K562 (cell line): ENCODE data around the gene CCDC106. TPM values are rescaled to one million over a fixed set of nuclear protein-coding genes. Genes with fewer than 3 reads are reported as not detected.

Experiments used
- ARHGAP35 ChIP-seq: fragments of 450-650 bp; IDR thresholded peaks from 2 replicates; pipeline ENCODE4 v1.6.1; 2018; ENCODE audit not compliant: partially characterized antibody
- BHLHE40 ChIP-seq: IDR thresholded peaks from 2 replicates; pipeline ENCODE4 v1.6.1; 2011; ENCODE audit warnings: low read length, improper control_type of control experiment
- CC2D1A ChIP-seq: fragments of 450-650 bp; IDR thresholded peaks from 2 replicates; pipeline ENCODE4 v1.6.1; 2017; ENCODE audit warnings: mild to moderate bottlenecking
- CCNT2 ChIP-seq: IDR thresholded peaks from 2 replicates; pipeline ENCODE4 v1.6.1; 2011; ENCODE audit warnings: borderline replicate concordance, low read depth, mild to moderate bottlenecking, moderate library complexity, mixed read lengths, low read length; ENCODE audit not compliant: insufficient read length; ENCODE audit errors: extremely low read depth
- CHCHD3 ChIP-seq: fragments of 250-450 bp; sonication (Bioruptor Pico); IDR thresholded peaks from 2 replicates; pipeline ENCODE4 v2.1.2; 2022; ENCODE audit warnings: mild to moderate bottlenecking
- CREBBP ChIP-seq: IDR thresholded peaks from one replicate; pipeline ENCODE4 v1.6.1; 2012; ENCODE audit warnings: low read depth, mild to moderate bottlenecking, control low read depth, inconsistent platforms, low read length
- DDX20 ChIP-seq: fragments of 450-650 bp; IDR thresholded peaks from 2 replicates; pipeline ENCODE4 v1.6.1; 2016; ENCODE audit warnings: missing genetic modification characterization, low read depth, mild to moderate bottlenecking, missing compliant biosample characterization, moderate library complexity
- NKRF ChIP-seq: fragments of 450-650 bp; IDR thresholded peaks from 2 replicates; pipeline ENCODE4 v1.6.1; 2016; ENCODE audit warnings: borderline replicate concordance
- PPARD ChIP-seq: fragments of 250-450 bp; sonication (Bioruptor Pico); IDR thresholded peaks from 2 replicates; pipeline ENCODE4 v1.8.0; 2022; ENCODE audit warnings: inconsistent platforms, mild to moderate bottlenecking, moderate library complexity
- PRDM10 ChIP-seq: fragments of 450-650 bp; IDR thresholded peaks from 2 replicates; pipeline ENCODE4 v1.6.1; 2018; ENCODE audit not compliant: partially characterized antibody
- SETDB1 ChIP-seq: IDR thresholded peaks from one replicate; pipeline ENCODE4 v1.6.1; 2012; ENCODE audit warnings: low read length, control low read depth, inconsistent platforms
- SREBF1 ChIP-seq: fragments of 150-350 bp; IDR thresholded peaks from 2 replicates; pipeline ENCODE4 v1.6.1; 2014; ENCODE audit warnings: antibody characterized with exemption, low read depth, low read length, borderline replicate concordance
- SRF ChIP-seq, 2 experiments: fragments of 250-450, 450-650 bp in 1 of 2; sonication (Bioruptor Pico) in 1 of 2; sonication (generic) in 1 of 2; formaldehyde crosslinking; IDR thresholded peaks; 2 replicates each; pipeline versions ENCODE4 v1.5.0 to v1.5.1; 2020 to 2022; ENCODE audit warnings: mild to moderate bottlenecking in 1 of 2, missing genetic modification reagents in 1 of 2
- ZBED1 ChIP-seq: IDR thresholded peaks from 2 replicates; pipeline ENCODE4 v1.6.1; 2014
- ZNF3 ChIP-seq: fragments of 250-450 bp; sonication (Bioruptor Pico); IDR thresholded peaks from 2 replicates; pipeline ENCODE4 v1.5.0; 2021; ENCODE audit warnings: mild to moderate bottlenecking, moderate library complexity
- ZNF57 ChIP-seq: fragments of 450-650 bp; formaldehyde crosslinking; IDR thresholded peaks from 2 replicates; pipeline ENCODE4 v1.4.0; 2020; ENCODE audit warnings: mild to moderate bottlenecking, moderate library complexity
- polyA plus RNA-seq, 8 experiments: library from polyadenylated mRNA; depleted of rRNA in 4 of 8; stranded (reverse) in 5 of 8; unstranded in 3 of 8; fragments of >200 nt; fragmentation: Nextera tagmentation in 2 of 8; fragmentation: Illumina TruSeq in 1 of 8; extraction: Ambion mirVana in 2 of 8; extraction: Trizol in 1 of 8; gene quantifications; 2 replicates each; pipeline versions ENCODE4 v1.2.1 to v1.2.3, GENCODE V29; 2011 to 2014; ENCODE audit warnings: inconsistent platforms in 1 of 8, missing spikeins in 1 of 8
- total RNA-seq, 7 experiments: library from RNA; depleted of rRNA in 6 of 7; stranded (reverse); fragments of >200 nt in 6 of 7; fragmentation: Illumina TruSeq in 2 of 7; extraction: Trizol in 2 of 7; gene quantifications; 2 replicates each; pipeline versions ENCODE4 v1.2.1 to v1.2.3, GENCODE V29; 2011 to 2021; ENCODE audit warnings: low replicate concordance in 1 of 7
- TF ChIP-seq, protein P1 (sequence below): sonication (generic); formaldehyde crosslinking; IDR thresholded peaks from 2 replicates; pipeline ENCODE4 v1.8.0; 2022; ENCODE audit warnings: mild to moderate bottlenecking, low read depth, missing genetic modification reagents
- TF ChIP-seq, protein P2 (sequence below): sonication (generic); formaldehyde crosslinking; IDR thresholded peaks from 2 replicates; pipeline ENCODE4 v1.8.1; 2023; ENCODE audit warnings: mild to moderate bottlenecking, missing genetic modification reagents, moderate library complexity
- TF ChIP-seq, protein P3 (sequence below): fragments of 450-650 bp; formaldehyde crosslinking; IDR thresholded peaks from 2 replicates; pipeline ENCODE4 v1.4.0; 2020; ENCODE audit warnings: mild to moderate bottlenecking, moderate library complexity

CCDC106 gene
- total and polyA plus RNA-seq, 9 of the 15 experiments (the other 6 are each of a cell fraction or from before 2014, with no cell fraction given), result 0.10 to 27.5 (median 15.0) TPM; not detected in 1

DNA sequence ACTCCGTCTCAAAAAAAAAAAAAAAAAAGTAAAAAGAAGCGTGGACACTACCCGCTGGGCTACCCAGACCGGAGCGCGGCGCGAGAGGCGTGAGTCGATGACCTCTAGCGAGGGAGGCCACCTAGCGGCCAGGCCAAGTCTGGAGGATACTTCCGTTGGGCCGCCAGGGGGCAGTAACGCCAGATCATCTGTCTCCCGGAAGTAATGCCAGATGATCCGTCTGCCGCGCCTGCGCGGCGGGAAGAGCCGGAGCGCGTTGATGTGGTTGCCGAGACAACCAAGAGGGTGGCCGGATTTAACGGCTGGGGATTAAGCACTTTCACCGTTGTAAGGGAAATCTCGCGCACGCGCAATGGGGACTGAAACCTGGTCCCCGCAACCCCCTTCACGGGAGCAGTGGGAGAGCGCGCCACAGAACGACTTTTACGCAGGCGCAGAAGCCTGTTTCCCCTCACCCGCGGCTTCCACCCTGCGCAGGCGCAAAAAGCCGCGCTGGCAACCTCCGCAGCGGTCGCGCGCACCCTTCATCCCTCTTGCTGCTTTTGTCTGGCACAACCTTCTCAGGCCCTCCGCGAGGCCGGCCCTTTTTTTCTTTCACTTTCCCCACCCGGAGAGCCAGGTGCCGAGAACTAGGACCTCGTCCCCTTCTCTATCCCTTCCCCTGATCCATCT is 5.8 kb downstream of the CCDC106 start (continued):
- TF ChIP-seq CCNT2 (peak; percentile 35), DDX20 (tag) (no peak), SRF (CRISPR knock-in tag; IDR thresholded peaks at IDR 0.05) (peak in 1 of 2 experiments; percentile 11; a peak in 1 of 4 replicates), PRDM10 (peak; percentile 85), CHCHD3 (no peak), ZNF3 (CRISPR knock-in tag) (no peak), SREBF1 (no peak), CREBBP (no peak), CC2D1A (peak; percentile 73; the same call in 1 of the 2 replicates), ZNF57 (CRISPR knock-in tag) (no peak), ARHGAP35 (no peak), ZBED1 (no peak), NKRF (peak; percentile 30; the same call in 1 of the 2 replicates), PPARD (CRISPR knock-in tag) (no peak), SETDB1 (no peak), BHLHE40 (peak; percentile 67)
- TF ChIP-seq, protein P1, sequence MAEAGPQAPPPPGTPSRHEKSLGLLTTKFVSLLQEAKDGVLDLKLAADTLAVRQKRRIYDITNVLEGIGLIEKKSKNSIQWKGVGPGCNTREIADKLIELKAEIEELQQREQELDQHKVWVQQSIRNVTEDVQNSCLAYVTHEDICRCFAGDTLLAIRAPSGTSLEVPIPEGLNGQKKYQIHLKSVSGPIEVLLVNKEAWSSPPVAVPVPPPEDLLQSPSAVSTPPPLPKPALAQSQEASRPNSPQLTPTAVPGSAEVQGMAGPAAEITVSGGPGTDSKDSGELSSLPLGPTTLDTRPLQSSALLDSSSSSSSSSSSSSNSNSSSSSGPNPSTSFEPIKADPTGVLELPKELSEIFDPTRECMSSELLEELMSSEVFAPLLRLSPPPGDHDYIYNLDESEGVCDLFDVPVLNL (CRISPR knock-in tag), result no peak
- TF ChIP-seq, protein P2, sequence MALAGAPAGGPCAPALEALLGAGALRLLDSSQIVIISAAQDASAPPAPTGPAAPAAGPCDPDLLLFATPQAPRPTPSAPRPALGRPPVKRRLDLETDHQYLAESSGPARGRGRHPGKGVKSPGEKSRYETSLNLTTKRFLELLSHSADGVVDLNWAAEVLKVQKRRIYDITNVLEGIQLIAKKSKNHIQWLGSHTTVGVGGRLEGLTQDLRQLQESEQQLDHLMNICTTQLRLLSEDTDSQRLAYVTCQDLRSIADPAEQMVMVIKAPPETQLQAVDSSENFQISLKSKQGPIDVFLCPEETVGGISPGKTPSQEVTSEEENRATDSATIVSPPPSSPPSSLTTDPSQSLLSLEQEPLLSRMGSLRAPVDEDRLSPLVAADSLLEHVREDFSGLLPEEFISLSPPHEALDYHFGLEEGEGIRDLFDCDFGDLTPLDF (CRISPR knock-in tag), result 0 out of 2 replicates have a peak, but pooled peaks have one; percentile 69
- TF ChIP-seq, protein P3, sequence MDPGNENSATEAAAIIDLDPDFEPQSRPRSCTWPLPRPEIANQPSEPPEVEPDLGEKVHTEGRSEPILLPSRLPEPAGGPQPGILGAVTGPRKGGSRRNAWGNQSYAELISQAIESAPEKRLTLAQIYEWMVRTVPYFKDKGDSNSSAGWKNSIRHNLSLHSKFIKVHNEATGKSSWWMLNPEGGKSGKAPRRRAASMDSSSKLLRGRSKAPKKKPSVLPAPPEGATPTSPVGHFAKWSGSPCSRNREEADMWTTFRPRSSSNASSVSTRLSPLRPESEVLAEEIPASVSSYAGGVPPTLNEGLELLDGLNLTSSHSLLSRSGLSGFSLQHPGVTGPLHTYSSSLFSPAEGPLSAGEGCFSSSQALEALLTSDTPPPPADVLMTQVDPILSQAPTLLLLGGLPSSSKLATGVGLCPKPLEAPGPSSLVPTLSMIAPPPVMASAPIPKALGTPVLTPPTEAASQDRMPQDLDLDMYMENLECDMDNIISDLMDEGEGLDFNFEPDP (CRISPR knock-in tag), result no peak
